ENCODE results near the gene ALMS1. TPM values are rescaled to one million over a fixed set of nuclear protein-coding genes. Genes with fewer than 3 reads are reported as not detected.

Gene ALMS1
- total RNA-seq, 2 donors from 2014 or later, result 18.5 to 69.3 TPM

- Histone ChIP-seq H3K27me3 (replicated peaks; ENCODE audit: insufficient read depth) (no peaks in the 10 kb centered on the region), H3K4me1 (replicated peaks) (no peaks in the 10 kb centered on the region), H3K9me3 (no peaks in the 10 kb centered on the region), H3K27ac (no peak overlapping the region), H3K36me3 (no peaks in the 10 kb centered on the region), H3K4me3 (no peak overlapping the region)
- no peak for DNase-seq (ENCODE audit: low spot score)
- TF ChIP-seq POLR2AphosphoS5 (IDR thresholded peaks at IDR 0.05), result no peak
- WGBS, result 92% methylated on average over 2 of the region's 2 CpGs
- intact Hi-C loops (cut with DNase I), result no loop called here
These were observed 9.0 kb upstream of the ALMS1 start for GRCh38 chr2:73376681-73377080.

GRCh38 chr2:73383036-73383435 lies 2.6 kb upstream of the ALMS1 start:
- no peak overlapping the region for H3K27ac ChIP-seq
- no peaks in the 10 kb centered on the region for H3K9me3 ChIP-seq
- no peak for DNase-seq (ENCODE audit: low spot score)
- 76% methylated on average over 3 of the region's 3 CpGs for WGBS
- no peaks in the 10 kb centered on the region for H3K4me1 ChIP-seq (replicated peaks)
- intact Hi-C loops (cut with DNase I), result no loop called here
- no peaks in the 10 kb centered on the region for H3K36me3 ChIP-seq
- TF ChIP-seq POLR2A (IDR thresholded peaks at IDR 0.05), result no peak
- TF ChIP-seq, protein P1, sequence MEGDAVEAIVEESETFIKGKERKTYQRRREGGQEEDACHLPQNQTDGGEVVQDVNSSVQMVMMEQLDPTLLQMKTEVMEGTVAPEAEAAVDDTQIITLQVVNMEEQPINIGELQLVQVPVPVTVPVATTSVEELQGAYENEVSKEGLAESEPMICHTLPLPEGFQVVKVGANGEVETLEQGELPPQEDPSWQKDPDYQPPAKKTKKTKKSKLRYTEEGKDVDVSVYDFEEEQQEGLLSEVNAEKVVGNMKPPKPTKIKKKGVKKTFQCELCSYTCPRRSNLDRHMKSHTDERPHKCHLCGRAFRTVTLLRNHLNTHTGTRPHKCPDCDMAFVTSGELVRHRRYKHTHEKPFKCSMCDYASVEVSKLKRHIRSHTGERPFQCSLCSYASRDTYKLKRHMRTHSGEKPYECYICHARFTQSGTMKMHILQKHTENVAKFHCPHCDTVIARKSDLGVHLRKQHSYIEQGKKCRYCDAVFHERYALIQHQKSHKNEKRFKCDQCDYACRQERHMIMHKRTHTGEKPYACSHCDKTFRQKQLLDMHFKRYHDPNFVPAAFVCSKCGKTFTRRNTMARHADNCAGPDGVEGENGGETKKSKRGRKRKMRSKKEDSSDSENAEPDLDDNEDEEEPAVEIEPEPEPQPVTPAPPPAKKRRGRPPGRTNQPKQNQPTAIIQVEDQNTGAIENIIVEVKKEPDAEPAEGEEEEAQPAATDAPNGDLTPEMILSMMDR (IDR thresholded peaks at IDR 0.05), result no peak
- no peak for TF ChIP-seq POLR2AphosphoS5 (IDR thresholded peaks at IDR 0.05)
- H3K27me3 ChIP-seq (replicated peaks; ENCODE audit: insufficient read depth), result no peaks in the 10 kb centered on the region
- H3K4me3 ChIP-seq, result no peak overlapping the region

- H3K4me1 ChIP-seq (replicated peaks), result no peaks in the 10 kb centered on the region
- no peaks in the 10 kb centered on the region for H3K36me3 ChIP-seq
- 3% methylated on average over 9 of the region's 9 CpGs for WGBS
- intact Hi-C loops (cut with DNase I), result loop anchor here (5.0 kb wide), 1 partner anchor 153 kb away; the partner anchor contains the start of genes CCT7 and PRADC1
- H3K4me3 ChIP-seq, result peak overlapping the region; percentile 67 to 74
- H3K27me3 ChIP-seq (replicated peaks; ENCODE audit: insufficient read depth), result no peaks in the 10 kb centered on the region
- TF ChIP-seq, protein P1 (IDR thresholded peaks at IDR 0.05), result no peak
- TF ChIP-seq POLR2A (IDR thresholded peaks at IDR 0.05) (no peak), POLR2AphosphoS5 (IDR thresholded peaks at IDR 0.05) (no peak)
- H3K9me3 ChIP-seq, result no peaks in the 10 kb centered on the region
- H3K27ac ChIP-seq, result peak overlapping the region; percentile 93
- DNase-seq (ENCODE audit: low spot score), result no peak
These were observed 523 bp upstream of the ALMS1 start for GRCh38 chr2:73385123-73385503.

GRCh38 chr2:73386342-73386868 lies 769 bp downstream of the ALMS1 start:
- intact Hi-C loops (cut with DNase I), result loop anchor here (5.0 kb wide), 1 partner anchor 154 kb away; the partner anchor contains the start of genes CCT7 and PRADC1
- TF ChIP-seq POLR2AphosphoS5 (IDR thresholded peaks at IDR 0.05), result no peak
- TF ChIP-seq, protein P1 (IDR thresholded peaks at IDR 0.05), result no peak
- peak; percentile 12 for TF ChIP-seq POLR2A (IDR thresholded peaks at IDR 0.05)
- 0% methylated on average over 24 of the region's 24 CpGs for WGBS
- Histone ChIP-seq H3K27me3 (replicated peaks; ENCODE audit: insufficient read depth) (no peaks in the 10 kb centered on the region), H3K4me1 (replicated peaks) (no peaks in the 10 kb centered on the region), H3K36me3 (no peaks in the 10 kb centered on the region), H3K9me3 (no peaks in the 10 kb centered on the region), H3K4me3 (peak overlapping the region; percentile 67 to 74), H3K27ac (peak overlapping the region; percentile 93)
- DNase-seq (ENCODE audit: low spot score), result no peak

DNA sequence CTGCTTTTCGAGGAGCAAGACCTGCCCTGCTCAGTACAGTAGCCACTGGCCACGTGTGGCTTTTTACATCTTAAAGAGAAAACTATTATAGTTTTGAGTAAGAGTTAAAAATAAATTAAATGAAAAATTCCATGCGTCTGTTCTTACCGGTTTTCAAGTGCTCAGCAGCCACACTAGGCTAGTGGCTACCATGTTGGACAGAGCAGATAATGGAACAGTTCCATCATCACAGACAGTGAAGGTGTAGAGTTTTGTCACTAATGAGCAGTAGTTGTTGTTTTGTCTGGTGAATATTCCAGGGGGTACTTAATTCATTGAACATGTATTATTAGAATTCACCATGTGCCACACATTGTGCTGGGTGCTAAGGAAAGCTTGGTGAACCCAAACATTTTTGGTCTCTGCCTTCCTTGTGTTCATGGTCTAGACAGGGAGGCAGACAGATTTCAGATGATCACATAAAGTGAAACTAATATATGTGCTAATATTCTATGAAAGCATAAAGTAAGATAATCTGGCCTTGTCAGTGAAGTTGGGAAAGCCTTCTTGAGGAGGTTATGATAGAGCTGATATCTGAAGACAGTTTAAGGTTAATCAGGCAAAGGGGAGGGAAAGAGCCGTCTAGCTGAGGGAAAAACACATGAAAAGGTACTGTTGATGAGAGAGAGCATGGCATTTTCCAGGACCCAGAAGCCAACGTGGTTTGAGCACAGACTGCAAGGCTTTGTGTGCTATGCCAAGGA lies 1.4 kb downstream of the ALMS1 start:
- intact Hi-C loops (cut with DNase I), result loop anchor here (5.0 kb wide), 1 partner anchor 155 kb away; the partner anchor contains the start of genes CCT7 and PRADC1

More for the DNA sequence above, 1.4 kb downstream of the ALMS1 start:
- Histone ChIP-seq H3K27me3 (replicated peaks; ENCODE audit: insufficient read depth) (no peaks in the 10 kb centered on the region), H3K36me3 (no peaks in the 10 kb centered on the region), H3K9me3 (no peaks in the 10 kb centered on the region), H3K4me3 (peak overlapping the region; percentile 67 to 74), H3K4me1 (replicated peaks) (no peaks in the 10 kb centered on the region), H3K27ac (peak overlapping the region; percentile 93)
- no peak for DNase-seq (ENCODE audit: low spot score)
- WGBS, result 20% methylated on average over 6 of the region's 6 CpGs
- TF ChIP-seq, protein P1 (IDR thresholded peaks at IDR 0.05), result no peak
- TF ChIP-seq POLR2AphosphoS5 (IDR thresholded peaks at IDR 0.05) (no peak), POLR2A (IDR thresholded peaks at IDR 0.05) (no peak)
